BLaER1 treated with 17β-estradiol and CSF1 and Interleukin-3, amounts not matched to agents 10 nM and 100 nM (cell line): Measurements from ENCODE around the gene CCDC187.

ENCODE experiments used
- H3K27ac ChIP-seq, 11 experiments: shearing (Covaris generic); formaldehyde crosslinking; 2 replicates each; pipeline ENCODE4 v1.8.1; 2022
- H3K27me3 ChIP-seq, 11 experiments: shearing (Covaris generic); formaldehyde crosslinking; 2 replicates each; pipeline ENCODE4 v1.8.1; 2022
- H3K36me3 ChIP-seq, 11 experiments: shearing (Covaris generic); formaldehyde crosslinking; 2 replicates each; pipeline ENCODE4 v1.8.1; 2022
- H3K4me1 ChIP-seq, 10 experiments: shearing (Covaris generic); formaldehyde crosslinking; 2 replicates each; pipeline ENCODE4 v1.8.1; 2022
- H3K4me2 ChIP-seq, 11 experiments: shearing (Covaris generic); formaldehyde crosslinking; 2 replicates each; pipeline ENCODE4 v1.8.1; 2022
- H3K4me3 ChIP-seq, 10 experiments: shearing (Covaris generic); formaldehyde crosslinking; 2 replicates each; pipeline ENCODE4 v1.8.1; 2022
- H3K9ac ChIP-seq, 11 experiments: shearing (Covaris generic); formaldehyde crosslinking; 2 replicates each; pipeline ENCODE4 v1.8.1; 2022
- H3K9me3 ChIP-seq, 11 experiments: shearing (Covaris generic); formaldehyde crosslinking; replicated peaks in 1 of 11; 2 replicates each; pipeline ENCODE4 v1.8.1; 2022
- H4K20me1 ChIP-seq, 11 experiments: shearing (Covaris generic); formaldehyde crosslinking; 2 replicates each; pipeline ENCODE4 v1.8.1; 2022
- Cebpa-rat ChIP-seq, 11 experiments: shearing (Covaris generic); IDR thresholded peaks; 2 replicates each; pipeline ENCODE4 v1.8.1; 2022

CCDC187 gene

DNA sequence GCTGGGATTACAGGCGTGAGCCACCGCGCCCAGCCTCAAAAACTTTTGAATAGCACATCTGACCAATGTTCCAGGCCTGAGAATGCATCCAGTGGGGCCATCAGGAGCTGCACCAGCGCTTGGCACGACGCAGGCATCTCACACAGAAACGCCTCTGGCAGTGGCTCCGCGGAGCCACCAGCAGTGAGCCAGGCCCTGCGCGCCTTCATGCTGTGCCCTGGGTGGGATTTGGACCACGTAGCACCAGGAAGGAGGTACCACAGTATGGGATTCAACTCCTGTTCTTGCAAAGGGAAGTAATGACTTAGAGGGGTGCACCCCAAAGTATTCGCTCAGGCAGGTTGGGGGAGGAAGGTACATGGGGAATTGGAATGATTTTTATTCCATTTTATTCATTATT, 3.0 kb downstream of the CCDC187 start:
- Histone ChIP-seq H3K4me2 (peak overlapping the region in 9 of 11 experiments; percentile 12 to 59 (median 52); a peak in 14 of 22 replicates), H4K20me1 (peaks cover 0 to 27% (median 7%) of the 10 kb centered on the region in 11 experiments; a peak in 11 of 22 replicates), H3K27ac (peak overlapping the region in 4 of 11 experiments; percentile 3 to 29 (median 12); a peak in 3 of 22 replicates), H3K4me3 (no peak overlapping the region), H3K4me1 (peaks cover 8 to 93% (median 80%) of the 10 kb centered on the region in 10 experiments), H3K9ac (no peak overlapping the region), H3K9me3 (no peaks in the 10 kb centered on the region), H3K27me3 (peaks cover 0 to 13% (median 0%) of the 10 kb centered on the region in 11 experiments; a peak in 6 of 22 replicates), H3K36me3 (no peaks in the 10 kb centered on the region)
- TF ChIP-seq Cebpa-rat (IDR thresholded peaks at IDR 0.05), result no peak

DNA sequence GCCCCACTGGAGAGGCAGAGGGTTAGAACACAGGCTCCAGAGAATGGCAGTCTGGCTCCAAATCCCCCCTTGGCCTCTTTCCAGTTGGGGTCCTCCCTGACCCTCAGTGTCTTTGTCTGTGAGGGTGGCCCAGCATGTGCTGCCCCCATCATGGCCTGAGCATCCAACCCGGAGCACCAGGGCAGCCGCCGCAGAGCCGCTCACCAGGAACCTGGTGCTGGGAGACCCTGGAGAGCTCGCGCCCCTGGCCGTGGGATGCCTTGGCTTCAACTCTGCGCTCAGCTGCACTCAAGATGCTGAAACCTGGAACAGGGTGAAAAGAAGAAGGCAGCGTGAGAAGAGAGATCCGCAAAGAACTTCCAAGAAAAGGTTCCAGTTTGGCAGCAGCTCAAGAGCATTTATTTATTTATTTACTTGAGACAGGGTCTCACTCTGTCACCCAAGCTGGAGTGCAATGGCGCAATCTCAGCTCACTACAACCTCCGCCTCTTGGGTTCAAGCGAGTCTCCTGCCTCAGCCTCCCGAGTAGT, 3.8 kb downstream of the CCDC187 start:
- Histone ChIP-seq H3K4me1 (peaks cover 0 to 86% (median 72%) of the 10 kb centered on the region in 10 experiments; a peak in 17 of 20 replicates), H4K20me1 (peaks cover 0 to 19% (median under 1%) of the 10 kb centered on the region in 11 experiments; a peak in 7 of 22 replicates)

GRCh38 chr9:136299541-136299940, 4.4 kb downstream of the CCDC187 start:
- Histone ChIP-seq H3K9me3 (no peaks in the 10 kb centered on the region), H3K4me1 (peaks cover 0 to 80% (median 67%) of the 10 kb centered on the region in 10 experiments; a peak in 16 of 20 replicates), H3K4me2 (peak overlapping the region in 9 of 11 experiments; percentile 22 to 59 (median 52); a peak in 16 of 22 replicates), H3K27me3 (no peaks in the 10 kb centered on the region; a peak in 1 of 22 replicates), H3K4me3 (no peak overlapping the region), H3K36me3 (no peaks in the 10 kb centered on the region), H3K27ac (peak overlapping the region in 2 of 11 experiments; percentile 12 to 36; a peak in 2 of 22 replicates), H3K9ac (peak overlapping the region in 4 of 11 experiments; percentile 2 to 37 (median 32); a peak in 3 of 22 replicates), H4K20me1 (peaks cover 0 to 14% (median 0%) of the 10 kb centered on the region in 11 experiments; a peak in 2 of 22 replicates)
- TF ChIP-seq Cebpa-rat (IDR thresholded peaks at IDR 0.05), result no peak

More for the DNA sequence above, 3.8 kb downstream of the CCDC187 start:
- peak overlapping the region in 9 of 11 experiments; percentile 22 to 59 (median 52); a peak in 16 of 22 replicates for H3K4me2 ChIP-seq
- peaks cover 0 to 5% (median 0%) of the 10 kb centered on the region in 11 experiments; a peak in 5 of 22 replicates for H3K27me3 ChIP-seq
- no peaks in the 10 kb centered on the region for H3K9me3 ChIP-seq
- H3K4me3 ChIP-seq, result no peak overlapping the region
- 0 out of 22 replicates have a peak, but pooled peaks of 2 of the 11 experiments have one; percentile 6 to 35 for TF ChIP-seq Cebpa-rat (IDR thresholded peaks at IDR 0.05)
- peak overlapping the region in 5 of 11 experiments; percentile 2 to 37 (median 27); a peak in 2 of 22 replicates for H3K9ac ChIP-seq
- no peaks in the 10 kb centered on the region for H3K36me3 ChIP-seq
- H3K27ac ChIP-seq, result peak overlapping the region in 2 of 11 experiments; percentile 12 to 36; a peak in 3 of 22 replicates

GRCh38 chr9:136299116-136299515, 4.8 kb downstream of the CCDC187 start:
- H3K9ac ChIP-seq, result no peak overlapping the region

DNA sequence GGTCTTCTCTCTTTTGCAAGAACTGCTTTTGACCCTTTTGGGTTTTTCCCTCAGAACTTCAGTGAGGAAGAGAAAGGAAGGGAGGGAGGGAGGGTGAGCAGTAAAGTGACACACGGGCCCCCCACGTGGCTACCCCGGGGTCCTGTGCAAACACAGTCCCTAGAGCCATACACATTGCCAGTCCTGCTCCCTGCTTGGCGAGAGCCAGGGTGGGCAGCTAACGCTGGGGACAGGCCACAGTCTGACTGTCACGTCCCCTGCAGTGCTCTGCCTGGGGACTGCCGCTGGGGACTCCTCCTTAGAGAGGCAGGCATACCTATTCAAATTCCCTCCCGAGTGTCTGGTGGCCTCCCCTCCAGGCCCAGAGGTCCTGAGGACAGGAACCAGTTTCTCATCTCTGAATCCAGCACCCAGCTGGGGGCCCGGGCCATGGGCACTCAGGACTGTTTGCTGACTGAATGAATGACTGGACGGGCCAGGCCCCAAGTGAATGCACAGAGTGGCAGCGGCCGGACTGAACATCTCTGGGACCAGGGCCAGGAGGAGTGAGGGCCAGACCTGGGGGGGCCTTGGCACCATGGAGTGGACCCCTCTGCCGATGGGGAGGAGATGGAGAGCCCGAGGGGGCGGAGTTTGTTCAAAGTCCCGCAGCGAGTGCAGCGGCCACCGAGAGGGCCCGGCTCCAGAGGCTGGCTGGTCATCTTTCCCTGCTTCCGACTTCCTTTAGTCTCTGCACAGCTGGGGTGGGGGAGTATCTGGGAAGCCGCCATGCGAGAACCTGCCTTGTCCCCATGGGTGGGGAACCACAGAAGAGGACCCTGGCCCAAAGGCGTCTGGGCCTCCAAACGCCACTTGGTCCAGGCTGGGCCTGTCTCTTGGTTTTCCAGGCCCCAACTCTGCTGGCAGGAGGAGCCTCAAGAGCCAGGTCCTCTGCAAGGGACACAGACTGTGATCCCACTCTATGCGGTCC, 5.8 kb downstream of the CCDC187 start:
- peaks cover 0 to 9% (median 0%) of the 10 kb centered on the region in 11 experiments; a peak in 1 of 22 replicates for H4K20me1 ChIP-seq
- peak overlapping the region in 3 of 11 experiments; percentile 31 to 59 (median 33); a peak in 3 of 22 replicates for H3K4me2 ChIP-seq
- H3K9ac ChIP-seq, result no peak overlapping the region
- no peak for TF ChIP-seq Cebpa-rat (IDR thresholded peaks at IDR 0.05)
- no peaks in the 10 kb centered on the region for H3K27me3 ChIP-seq
- H3K4me3 ChIP-seq, result no peak overlapping the region
- peaks cover 0 to 4% (median 0%) of the 10 kb centered on the region in 11 experiments; a peak in 1 of 22 replicates for H3K9me3 ChIP-seq
- no peak overlapping the region for H3K27ac ChIP-seq
- H3K36me3 ChIP-seq, result no peaks in the 10 kb centered on the region
- peaks cover 0 to 65% (median 53%) of the 10 kb centered on the region in 10 experiments; a peak in 16 of 20 replicates for H3K4me1 ChIP-seq

More at GRCh38 chr9:136299116-136299515, 4.8 kb downstream of the CCDC187 start:
- H3K4me2 ChIP-seq, result peak overlapping the region in 5 of 11 experiments; percentile 30 to 57 (median 54); a peak in 5 of 22 replicates
- H4K20me1 ChIP-seq, result peaks cover 0 to 10% (median 0%) of the 10 kb centered on the region in 11 experiments; a peak in 1 of 22 replicates
- TF ChIP-seq Cebpa-rat (IDR thresholded peaks at IDR 0.05), result no peak
- H3K4me1 ChIP-seq, result peaks cover 0 to 76% (median 62%) of the 10 kb centered on the region in 10 experiments; a peak in 16 of 20 replicates
- no peaks in the 10 kb centered on the region for H3K9me3 ChIP-seq
- no peak overlapping the region for H3K27ac ChIP-seq
- H3K36me3 ChIP-seq, result no peaks in the 10 kb centered on the region
- H3K27me3 ChIP-seq, result no peaks in the 10 kb centered on the region
- H3K4me3 ChIP-seq, result no peak overlapping the region

- no peak for TF ChIP-seq Cebpa-rat (IDR thresholded peaks at IDR 0.05)
- Histone ChIP-seq H3K9ac (no peak overlapping the region; a peak in 1 of 22 replicates), H3K4me1 (peaks cover 0 to 58% (median 46%) of the 10 kb centered on the region in 10 experiments; a peak in 16 of 20 replicates), H3K27me3 (no peaks in the 10 kb centered on the region), H3K4me3 (no peak overlapping the region), H3K4me2 (peak overlapping the region in 7 of 11 experiments; percentile 7 to 59 (median 32); a peak in 9 of 22 replicates), H4K20me1 (peaks cover 0 to 9% (median 0%) of the 10 kb centered on the region in 11 experiments; a peak in 2 of 22 replicates), H3K9me3 (peaks cover 0 to 4% (median 0%) of the 10 kb centered on the region in 11 experiments; a peak in 1 of 22 replicates), H3K36me3 (no peaks in the 10 kb centered on the region), H3K27ac (no peak overlapping the region)
These were observed 6.7 kb downstream of the CCDC187 start for GRCh38 chr9:136297016-136297691.

DNA sequence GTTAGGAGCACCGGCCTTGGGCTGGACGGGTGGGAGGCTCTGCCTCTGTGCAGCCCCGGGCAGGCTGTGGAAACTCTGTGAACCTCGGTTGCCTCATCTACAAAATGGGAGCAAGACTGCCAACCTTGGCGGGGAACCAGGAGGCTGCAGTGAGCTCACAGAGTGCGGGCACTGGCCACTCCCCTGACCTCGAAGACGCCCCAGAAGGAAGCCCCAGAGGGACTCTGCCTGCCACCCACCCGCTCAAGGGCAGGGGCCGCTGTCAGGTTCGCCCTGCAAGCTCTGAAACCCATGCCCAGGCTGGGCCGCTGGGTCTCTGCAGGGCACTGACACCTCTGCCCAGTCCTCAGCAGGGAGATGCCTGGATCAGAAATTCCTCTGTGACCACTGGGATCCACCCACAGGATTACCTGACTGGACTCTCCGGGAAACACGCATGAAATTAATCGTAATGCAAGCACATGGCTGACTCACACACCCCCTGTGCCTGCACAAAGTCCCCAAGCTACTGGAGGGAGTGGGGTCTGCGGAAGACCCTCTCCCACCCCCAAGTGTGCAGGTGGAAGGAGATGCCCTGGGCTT, 7.4 kb downstream of the CCDC187 start:
- Histone ChIP-seq H4K20me1 (peaks cover 0 to 10% (median 0%) of the 10 kb centered on the region in 11 experiments; a peak in 2 of 22 replicates), H3K36me3 (no peaks in the 10 kb centered on the region), H3K27ac (no peak overlapping the region), H3K4me2 (peak overlapping the region in 4 of 11 experiments; percentile 31 to 59 (median 34); a peak in 5 of 22 replicates), H3K4me1 (peaks cover 0 to 54% (median 41%) of the 10 kb centered on the region in 10 experiments; a peak in 16 of 20 replicates), H3K27me3 (no peaks in the 10 kb centered on the region), H3K9me3 (peaks cover 0 to 4% (median 0%) of the 10 kb centered on the region in 11 experiments; a peak in 1 of 22 replicates), H3K9ac (no peak overlapping the region), H3K4me3 (no peak overlapping the region)
- no peak for TF ChIP-seq Cebpa-rat (IDR thresholded peaks at IDR 0.05)
